Nephron (organoid): Measurements from ENCODE around the gene IFNA6.

Source experiments
- H3K27ac Mint-ChIP-seq, 3 experiments: 2 replicates each; pipeline ENCODE4 v1.8.0; 2020; ENCODE audit warnings: mixed read lengths in 3 of 3, mild to moderate bottlenecking in 2 of 3, moderate library complexity in 1 of 3
- H3K27me3 Mint-ChIP-seq: 2 replicates; pipeline ENCODE4 v1.8.0; 2021; ENCODE audit warnings: low read depth, mild to moderate bottlenecking, moderate library complexity, mixed read lengths
- H3K36me3 Mint-ChIP-seq: 2 replicates; pipeline ENCODE4 v1.8.0; 2020; ENCODE audit warnings: low read depth, mixed read lengths
- H3K4me1 Mint-ChIP-seq: 2 replicates; pipeline ENCODE4 v1.8.0; 2020; ENCODE audit warnings: mixed read lengths
- H3K4me3 Mint-ChIP-seq, 3 experiments: 2 replicates each; pipeline ENCODE4 v1.8.0; 2020; ENCODE audit warnings: mild to moderate bottlenecking in 3 of 3, mixed read lengths in 3 of 3, moderate library complexity in 2 of 3
- H3K9me3 Mint-ChIP-seq: 2 replicates; pipeline ENCODE4 v1.8.0; 2020; ENCODE audit warnings: mixed read lengths
- TF ChIP-seq, protein P1 (sequence below), 3 experiments: fragments of 200-600 bp; sonication (generic); IDR thresholded peaks; one replicate each; pipeline ENCODE4 v1.5.0; 2021; ENCODE audit warnings: antibody characterized with exemption in 3 of 3; ENCODE audit not compliant: unreplicated experiment in 3 of 3

IFNA6 gene

GRCh38 chr9:21322911-21323461, 27.7 kb downstream of the IFNA6 start:
- Mint-ChIP-seq H3K27me3 (no peaks in the 10 kb centered on the region), H3K36me3 (peaks cover 21% of the 10 kb centered on the region), H3K9me3 (no peaks in the 10 kb centered on the region), H3K4me3 (no peak overlapping the region), H3K27ac (peak overlapping the region in 2 of 3 experiments; percentile 48 to 57), H3K4me1 (peaks cover 4% of the 10 kb centered on the region)
- TF ChIP-seq, protein P1, sequence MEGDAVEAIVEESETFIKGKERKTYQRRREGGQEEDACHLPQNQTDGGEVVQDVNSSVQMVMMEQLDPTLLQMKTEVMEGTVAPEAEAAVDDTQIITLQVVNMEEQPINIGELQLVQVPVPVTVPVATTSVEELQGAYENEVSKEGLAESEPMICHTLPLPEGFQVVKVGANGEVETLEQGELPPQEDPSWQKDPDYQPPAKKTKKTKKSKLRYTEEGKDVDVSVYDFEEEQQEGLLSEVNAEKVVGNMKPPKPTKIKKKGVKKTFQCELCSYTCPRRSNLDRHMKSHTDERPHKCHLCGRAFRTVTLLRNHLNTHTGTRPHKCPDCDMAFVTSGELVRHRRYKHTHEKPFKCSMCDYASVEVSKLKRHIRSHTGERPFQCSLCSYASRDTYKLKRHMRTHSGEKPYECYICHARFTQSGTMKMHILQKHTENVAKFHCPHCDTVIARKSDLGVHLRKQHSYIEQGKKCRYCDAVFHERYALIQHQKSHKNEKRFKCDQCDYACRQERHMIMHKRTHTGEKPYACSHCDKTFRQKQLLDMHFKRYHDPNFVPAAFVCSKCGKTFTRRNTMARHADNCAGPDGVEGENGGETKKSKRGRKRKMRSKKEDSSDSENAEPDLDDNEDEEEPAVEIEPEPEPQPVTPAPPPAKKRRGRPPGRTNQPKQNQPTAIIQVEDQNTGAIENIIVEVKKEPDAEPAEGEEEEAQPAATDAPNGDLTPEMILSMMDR (IDR thresholded peaks at IDR 0.05; ENCODE audit: unreplicated experiment in 3 of 3) = no peak

GRCh38 chr9:21320465-21320864, 30.2 kb downstream of the IFNA6 start:
- H3K4me3 Mint-ChIP-seq = no peak overlapping the region
- H3K27me3 Mint-ChIP-seq = peaks cover 8% of the 10 kb centered on the region
- H3K27ac Mint-ChIP-seq = no peak overlapping the region
- no peaks in the 10 kb centered on the region for H3K4me1 Mint-ChIP-seq
- peaks cover 21% of the 10 kb centered on the region for H3K36me3 Mint-ChIP-seq
- TF ChIP-seq, protein P1 (IDR thresholded peaks at IDR 0.05; ENCODE audit: unreplicated experiment in 3 of 3) = no peak
- H3K9me3 Mint-ChIP-seq = no peaks in the 10 kb centered on the region

DNA sequence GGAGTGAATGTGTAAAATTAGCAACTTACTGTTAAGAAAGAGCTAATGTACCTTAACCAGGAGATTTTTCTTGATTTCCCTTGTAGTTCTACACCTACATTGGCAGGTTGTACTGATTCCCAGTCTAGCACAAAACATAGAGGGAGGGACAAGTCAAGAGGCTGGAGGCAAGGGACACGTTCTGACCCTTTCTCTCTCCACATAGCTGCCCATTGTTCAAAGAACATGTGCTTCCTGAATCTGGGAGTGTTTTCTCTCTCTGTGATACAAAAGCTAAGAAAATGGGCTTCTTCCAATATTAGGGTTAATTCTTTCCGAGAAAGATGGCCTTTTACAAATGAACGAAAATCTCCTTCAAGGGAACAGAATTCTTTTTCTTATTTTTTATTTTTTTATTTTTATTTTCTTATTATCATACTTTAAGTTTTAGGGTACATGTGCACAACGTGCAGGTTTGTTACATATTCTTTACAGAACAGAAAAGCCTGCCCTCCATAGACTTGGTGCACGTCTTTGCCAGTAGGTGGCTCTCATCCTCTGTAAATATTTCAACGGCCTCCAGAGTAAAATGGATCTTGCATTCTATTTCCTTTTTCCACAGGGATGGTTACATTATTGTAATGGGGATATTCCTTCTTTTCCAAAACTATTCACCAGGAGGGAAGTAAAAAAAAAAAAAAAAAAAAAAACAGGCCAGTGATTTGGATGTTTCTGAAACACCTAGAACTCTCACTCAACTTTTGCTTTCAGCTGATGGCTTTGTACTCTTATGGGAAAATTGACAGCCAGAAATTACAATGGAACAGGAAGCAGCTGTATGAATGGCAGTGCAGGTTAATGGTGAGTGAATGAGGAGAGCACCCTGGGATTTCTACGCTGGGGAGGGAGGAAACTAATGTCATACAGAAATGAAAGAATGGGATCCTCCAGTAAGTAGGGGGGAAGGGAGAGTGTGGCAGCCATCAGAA, 32.4 kb downstream of the IFNA6 start:
- peaks cover 10% of the 10 kb centered on the region for H3K36me3 Mint-ChIP-seq
- no peak overlapping the region for H3K4me3 Mint-ChIP-seq
- H3K4me1 Mint-ChIP-seq = no peaks in the 10 kb centered on the region
- no peaks in the 10 kb centered on the region for H3K9me3 Mint-ChIP-seq
- TF ChIP-seq, protein P1 (IDR thresholded peaks at IDR 0.05; ENCODE audit: unreplicated experiment in 3 of 3) = peak; percentile 70 to 78 (median 74)
- no peak overlapping the region for H3K27ac Mint-ChIP-seq
- peaks cover 8% of the 10 kb centered on the region for H3K27me3 Mint-ChIP-seq

DNA sequence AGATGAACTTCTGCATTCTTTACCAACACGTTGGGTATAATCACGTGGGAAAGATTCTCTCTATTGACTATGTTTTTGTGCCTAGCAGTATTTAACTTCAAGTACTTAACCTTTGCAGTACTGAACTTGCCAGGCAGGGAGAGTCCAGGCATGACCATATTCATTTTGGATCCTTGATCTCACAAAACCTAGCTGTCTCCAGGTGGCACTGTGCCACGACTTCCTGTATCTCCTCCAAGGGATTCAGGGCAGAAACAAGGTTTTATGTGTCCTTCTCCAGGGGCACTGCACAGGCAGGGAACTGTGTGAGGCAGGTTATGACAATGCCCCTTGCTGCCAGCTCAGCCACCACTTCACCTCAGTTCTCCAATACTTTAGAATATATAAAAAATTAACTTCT, 33.8 kb downstream of the IFNA6 start:
- Mint-ChIP-seq H3K9me3 (no peaks in the 10 kb centered on the region), H3K27me3 (peaks cover 8% of the 10 kb centered on the region), H3K4me3 (no peak overlapping the region), H3K36me3 (no peaks in the 10 kb centered on the region), H3K4me1 (no peaks in the 10 kb centered on the region), H3K27ac (no peak overlapping the region)
- TF ChIP-seq, protein P1 (IDR thresholded peaks at IDR 0.05; ENCODE audit: unreplicated experiment in 3 of 3) = no peak

DNA sequence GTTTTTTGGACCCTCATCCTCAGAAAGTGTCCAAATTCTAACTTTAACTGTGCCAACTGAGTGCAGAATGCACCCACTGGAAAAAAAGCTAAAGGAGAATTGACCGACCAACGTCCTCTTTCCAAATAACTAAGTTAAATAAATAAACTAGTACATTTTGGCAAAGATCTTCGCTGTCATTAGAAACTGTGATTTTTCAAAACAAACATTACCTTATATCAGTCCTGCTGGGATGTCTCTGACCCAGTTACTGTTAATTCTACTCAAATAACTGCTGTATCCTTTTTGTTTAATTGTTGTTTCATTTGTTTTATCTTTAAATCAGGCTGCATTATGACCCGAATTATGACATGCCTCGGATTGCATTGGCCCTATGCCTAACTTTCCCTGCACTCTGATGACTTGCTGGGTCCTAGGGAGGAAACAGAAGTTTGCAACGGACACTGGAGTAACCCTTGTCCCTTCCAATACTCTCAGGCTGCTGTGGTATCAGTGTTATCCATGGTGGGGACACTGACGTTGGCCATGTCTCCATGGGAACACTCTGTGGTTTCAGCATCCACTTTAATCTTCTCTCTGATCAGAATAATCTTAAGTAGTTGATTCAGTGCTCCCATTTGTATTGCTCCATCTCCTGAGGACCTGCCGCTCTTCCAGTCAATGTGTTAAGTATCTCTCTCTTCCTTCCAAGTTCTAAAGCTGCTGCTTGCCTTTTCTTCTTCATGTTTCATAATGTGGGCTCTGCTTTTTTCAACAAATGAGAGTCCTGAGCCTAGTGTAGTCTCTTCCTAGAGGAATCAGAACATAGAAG, 34.5 kb downstream of the IFNA6 start:
- Mint-ChIP-seq H3K9me3 (no peaks in the 10 kb centered on the region), H3K36me3 (no peaks in the 10 kb centered on the region), H3K4me1 (no peaks in the 10 kb centered on the region), H3K4me3 (no peak overlapping the region), H3K27me3 (peaks cover 8% of the 10 kb centered on the region), H3K27ac (no peak overlapping the region)
- TF ChIP-seq, protein P1 (IDR thresholded peaks at IDR 0.05; ENCODE audit: unreplicated experiment in 3 of 3) = no peak
